ENCODE data around the gene GPR160. TPM values are rescaled to one million over a fixed set of nuclear protein-coding genes. Genes with fewer than 3 reads are reported as not detected.

The GPR160 gene
- total RNA-seq, 1 donor from 2014 or later = 14.6 TPM

DNA sequence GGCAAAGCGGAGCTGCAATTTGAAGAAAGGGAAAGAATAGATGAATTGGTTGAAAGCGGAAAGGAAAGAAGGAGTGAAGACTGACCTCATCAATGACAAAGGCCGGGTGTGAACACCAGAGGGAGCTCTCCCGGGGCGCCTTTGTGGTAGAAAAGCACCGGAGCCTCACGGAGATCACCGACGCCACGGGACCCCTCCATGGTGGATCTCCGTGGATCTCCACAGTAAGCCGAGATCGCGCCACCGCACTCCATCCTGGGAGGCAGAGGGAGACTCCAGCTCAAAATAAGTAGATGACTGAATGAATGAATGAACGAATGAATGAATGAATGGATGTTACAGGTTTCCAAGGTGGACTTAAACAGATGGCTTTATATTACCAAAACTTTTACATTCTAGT lies 25.0 kb downstream of the GPR160 start:
- H3K9me3 Mint-ChIP-seq (ENCODE audit: unreplicated experiment) = no peaks in the 10 kb centered on the region
- no peaks in the 10 kb centered on the region for H3K27me3 Mint-ChIP-seq (ENCODE audit: unreplicated experiment)
- H3K4me1 Mint-ChIP-seq (ENCODE audit: unreplicated experiment) = peaks cover 8% of the 10 kb centered on the region
- no peak overlapping the region for H3K4me3 Mint-ChIP-seq (ENCODE audit: unreplicated experiment)
- peaks cover 5% of the 10 kb centered on the region for H3K36me3 Mint-ChIP-seq (ENCODE audit: low read depth, unreplicated experiment)
- DNase-seq (ENCODE audit: low spot score) = no peak
- H3K27ac Mint-ChIP-seq (ENCODE audit: unreplicated experiment) = no peak overlapping the region
- TF ChIP-seq, protein P1, sequence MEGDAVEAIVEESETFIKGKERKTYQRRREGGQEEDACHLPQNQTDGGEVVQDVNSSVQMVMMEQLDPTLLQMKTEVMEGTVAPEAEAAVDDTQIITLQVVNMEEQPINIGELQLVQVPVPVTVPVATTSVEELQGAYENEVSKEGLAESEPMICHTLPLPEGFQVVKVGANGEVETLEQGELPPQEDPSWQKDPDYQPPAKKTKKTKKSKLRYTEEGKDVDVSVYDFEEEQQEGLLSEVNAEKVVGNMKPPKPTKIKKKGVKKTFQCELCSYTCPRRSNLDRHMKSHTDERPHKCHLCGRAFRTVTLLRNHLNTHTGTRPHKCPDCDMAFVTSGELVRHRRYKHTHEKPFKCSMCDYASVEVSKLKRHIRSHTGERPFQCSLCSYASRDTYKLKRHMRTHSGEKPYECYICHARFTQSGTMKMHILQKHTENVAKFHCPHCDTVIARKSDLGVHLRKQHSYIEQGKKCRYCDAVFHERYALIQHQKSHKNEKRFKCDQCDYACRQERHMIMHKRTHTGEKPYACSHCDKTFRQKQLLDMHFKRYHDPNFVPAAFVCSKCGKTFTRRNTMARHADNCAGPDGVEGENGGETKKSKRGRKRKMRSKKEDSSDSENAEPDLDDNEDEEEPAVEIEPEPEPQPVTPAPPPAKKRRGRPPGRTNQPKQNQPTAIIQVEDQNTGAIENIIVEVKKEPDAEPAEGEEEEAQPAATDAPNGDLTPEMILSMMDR (IDR thresholded peaks at IDR 0.05; ENCODE audit: unreplicated experiment) = no peak

DNA sequence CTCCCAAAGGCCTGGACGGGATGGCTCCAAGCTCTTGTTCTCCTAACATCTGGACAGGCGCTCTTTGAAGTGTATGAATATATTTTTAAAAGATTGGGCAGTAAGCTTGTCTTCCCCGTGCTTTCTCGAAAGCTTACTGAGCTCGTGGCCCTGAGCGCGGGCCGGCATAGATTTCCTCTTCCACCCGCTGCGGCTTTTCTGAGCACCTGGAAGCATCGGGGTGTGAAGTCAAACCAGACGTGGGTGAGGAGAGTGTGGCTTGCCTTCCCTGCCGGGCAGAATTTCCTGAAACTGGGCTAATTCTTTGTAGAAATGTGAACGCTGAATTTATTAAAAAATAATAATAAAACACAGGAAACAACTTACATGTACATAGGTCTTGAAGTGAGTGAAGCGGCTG lies 25.9 kb downstream of the GPR160 start:
- no peak for DNase-seq (ENCODE audit: low spot score)
- H3K36me3 Mint-ChIP-seq (ENCODE audit: low read depth, unreplicated experiment) = peaks cover 5% of the 10 kb centered on the region
- TF ChIP-seq, protein P1 (IDR thresholded peaks at IDR 0.05; ENCODE audit: unreplicated experiment) = no peak
- peaks cover 7% of the 10 kb centered on the region for H3K4me1 Mint-ChIP-seq (ENCODE audit: unreplicated experiment)
- H3K27ac Mint-ChIP-seq (ENCODE audit: unreplicated experiment) = no peak overlapping the region
- no peaks in the 10 kb centered on the region for H3K9me3 Mint-ChIP-seq (ENCODE audit: unreplicated experiment)
- H3K4me3 Mint-ChIP-seq (ENCODE audit: unreplicated experiment) = no peak overlapping the region
- H3K27me3 Mint-ChIP-seq (ENCODE audit: unreplicated experiment) = no peaks in the 10 kb centered on the region

DNA sequence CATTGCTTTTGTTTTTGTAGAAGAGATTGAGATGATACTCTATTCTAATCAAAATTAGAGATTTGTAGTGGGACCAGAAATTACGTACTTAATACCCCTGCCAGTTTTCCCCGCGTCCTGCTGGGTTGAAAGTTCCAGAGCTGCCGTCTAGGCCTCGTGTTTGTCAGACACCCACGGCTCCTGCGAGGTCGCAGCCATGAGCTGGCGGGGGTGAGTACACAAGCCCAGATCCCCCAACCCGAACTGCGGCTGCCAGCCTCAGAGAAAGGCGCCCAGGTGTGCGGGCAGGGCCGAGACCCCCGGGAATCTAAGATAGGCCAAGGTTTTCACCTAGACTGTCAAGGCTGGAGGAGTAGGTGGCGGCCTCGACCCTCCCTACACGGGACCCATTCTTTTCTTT lies 26.3 kb downstream of the GPR160 start:
- no peak for DNase-seq (ENCODE audit: low spot score)
- TF ChIP-seq, protein P1 (IDR thresholded peaks at IDR 0.05; ENCODE audit: unreplicated experiment) = no peak
- H3K27ac Mint-ChIP-seq (ENCODE audit: unreplicated experiment) = no peak overlapping the region

DNA sequence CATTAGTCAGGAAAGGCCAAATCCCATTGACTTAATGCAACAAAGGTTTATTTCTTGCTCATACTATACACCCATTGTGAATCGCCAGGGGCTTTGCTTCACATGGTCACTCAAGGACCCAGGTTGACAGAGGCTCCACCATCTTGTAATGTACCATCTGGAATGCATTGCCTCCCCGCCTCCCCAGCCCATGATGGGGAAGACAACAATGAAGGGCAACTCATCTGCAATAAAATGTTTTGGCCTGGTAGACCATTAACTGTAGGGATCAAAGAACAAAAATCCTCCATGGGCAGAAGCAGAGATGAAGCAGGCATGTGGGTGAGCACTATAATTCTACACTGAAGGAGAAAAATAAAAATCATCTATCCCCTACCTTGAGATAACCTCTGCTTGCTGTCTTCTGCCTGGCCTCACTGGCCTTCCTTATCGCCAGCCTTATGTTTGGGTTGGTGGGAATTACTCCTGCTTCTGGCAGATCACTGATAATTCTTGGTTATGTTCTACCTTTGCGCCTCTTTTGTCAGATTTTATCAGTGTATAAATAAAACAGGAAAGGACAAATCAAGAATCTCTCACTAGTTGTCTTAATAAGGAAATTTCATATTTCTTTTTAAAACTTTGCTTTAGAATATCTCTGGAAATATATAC lies 37.8 kb downstream of the GPR160 start:
- TF ChIP-seq, protein P1 (IDR thresholded peaks at IDR 0.05; ENCODE audit: unreplicated experiment) = no peak
- no peaks in the 10 kb centered on the region for H3K9me3 Mint-ChIP-seq (ENCODE audit: unreplicated experiment)
- no peak overlapping the region for H3K4me3 Mint-ChIP-seq (ENCODE audit: unreplicated experiment)
- peaks cover 2% of the 10 kb centered on the region for H3K27me3 Mint-ChIP-seq (ENCODE audit: unreplicated experiment)
- no peaks in the 10 kb centered on the region for H3K4me1 Mint-ChIP-seq (ENCODE audit: unreplicated experiment)
- peaks cover 5% of the 10 kb centered on the region for H3K36me3 Mint-ChIP-seq (ENCODE audit: low read depth, unreplicated experiment)
- H3K27ac Mint-ChIP-seq (ENCODE audit: unreplicated experiment) = no peak overlapping the region
- DNase-seq (ENCODE audit: low spot score) = no peak

More for the DNA sequence above, 26.3 kb downstream of the GPR160 start:
- Mint-ChIP-seq H3K4me3 (ENCODE audit: unreplicated experiment) (no peak overlapping the region), H3K9me3 (ENCODE audit: unreplicated experiment) (no peaks in the 10 kb centered on the region), H3K36me3 (ENCODE audit: low read depth, unreplicated experiment) (peaks cover 5% of the 10 kb centered on the region), H3K4me1 (ENCODE audit: unreplicated experiment) (peaks cover 7% of the 10 kb centered on the region), H3K27me3 (ENCODE audit: unreplicated experiment) (no peaks in the 10 kb centered on the region)

DNA sequence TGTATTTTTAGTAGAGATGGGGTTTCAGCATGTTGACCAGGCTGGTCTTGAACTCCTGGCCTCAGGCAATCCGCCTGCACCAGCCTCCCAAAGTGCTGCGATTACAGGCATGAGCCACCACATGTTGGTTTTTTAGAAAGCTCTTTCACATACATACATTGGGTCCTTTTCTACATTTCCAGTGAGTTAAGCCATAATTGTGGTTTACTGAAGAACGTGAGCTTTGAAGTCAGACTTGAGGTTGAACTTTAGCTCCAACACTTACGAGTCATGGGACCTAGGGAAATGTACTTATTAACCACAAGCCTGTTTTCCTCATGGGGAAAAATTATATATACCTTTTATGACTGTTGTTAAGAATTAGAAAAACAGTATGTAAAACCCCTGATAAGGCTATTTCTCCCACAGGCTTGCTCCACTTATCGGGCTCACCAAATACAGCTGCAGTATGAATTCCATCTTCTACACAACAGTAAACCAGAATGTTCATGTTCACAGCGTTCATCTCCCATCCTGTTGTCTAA lies 39.0 kb downstream of the GPR160 start:
- Mint-ChIP-seq H3K27me3 (ENCODE audit: unreplicated experiment) (peaks cover 2% of the 10 kb centered on the region), H3K27ac (ENCODE audit: unreplicated experiment) (no peak overlapping the region), H3K4me1 (ENCODE audit: unreplicated experiment) (no peaks in the 10 kb centered on the region), H3K9me3 (ENCODE audit: unreplicated experiment) (no peaks in the 10 kb centered on the region), H3K36me3 (ENCODE audit: low read depth, unreplicated experiment) (peaks cover 5% of the 10 kb centered on the region), H3K4me3 (ENCODE audit: unreplicated experiment) (no peak overlapping the region)
- TF ChIP-seq, protein P1 (IDR thresholded peaks at IDR 0.05; ENCODE audit: unreplicated experiment) = no peak
- no peak for DNase-seq (ENCODE audit: low spot score)
